Panc1 (cell line): Measurements from ENCODE around the gene ADCYAP1R1.

Source experiments
- CTCF ChIP-seq: fragments of 450-650 bp; IDR thresholded peaks from 2 replicates; pipeline ENCODE4 v1.5.1; 2017; ENCODE audit warnings: mild to moderate bottlenecking
- POLR2AphosphoS5 ChIP-seq: IDR thresholded peaks from 2 replicates; pipeline ENCODE4 v1.6.1; 2012; ENCODE audit warnings: mild to moderate bottlenecking, low read depth, low read length, moderate library complexity
- REST ChIP-seq, 2 experiments: IDR thresholded peaks; 2 replicates each; pipeline ENCODE4 v1.6.1; 2011 to 2012; ENCODE audit warnings: low read depth in 2 of 2, control low read depth in 1 of 2, low read length in 1 of 2, mild to moderate bottlenecking in 1 of 2, moderate library complexity in 1 of 2; ENCODE audit not compliant: insufficient read depth in 1 of 2
- SIN3A ChIP-seq: IDR thresholded peaks from 2 replicates; pipeline ENCODE4 v1.6.1; 2012; ENCODE audit warnings: low read depth, mild to moderate bottlenecking, low read length, moderate library complexity, borderline replicate concordance; ENCODE audit not compliant: insufficient read depth

GRCh38 chr7:31091924-31092434 lies 39.9 kb downstream of the ADCYAP1R1 start:
- TF ChIP-seq CTCF (no peak), REST (IDR thresholded peaks at IDR 0.05; ENCODE audit: insufficient read depth in 1 of 2, low read depth in 2 of 2, low read length in 1 of 2) (no peak), POLR2AphosphoS5 (no peak), SIN3A (no peak)
